GM21529 (cell line): ENCODE results near the gene PCSK6.

Source experiments
- ATAC-seq: cut with Tn5 transposase; IDR thresholded peaks from one replicate; pipeline ENCODE4 v1.9.1; 2021; ENCODE audit not compliant: unreplicated experiment

PCSK6 gene

DNA sequence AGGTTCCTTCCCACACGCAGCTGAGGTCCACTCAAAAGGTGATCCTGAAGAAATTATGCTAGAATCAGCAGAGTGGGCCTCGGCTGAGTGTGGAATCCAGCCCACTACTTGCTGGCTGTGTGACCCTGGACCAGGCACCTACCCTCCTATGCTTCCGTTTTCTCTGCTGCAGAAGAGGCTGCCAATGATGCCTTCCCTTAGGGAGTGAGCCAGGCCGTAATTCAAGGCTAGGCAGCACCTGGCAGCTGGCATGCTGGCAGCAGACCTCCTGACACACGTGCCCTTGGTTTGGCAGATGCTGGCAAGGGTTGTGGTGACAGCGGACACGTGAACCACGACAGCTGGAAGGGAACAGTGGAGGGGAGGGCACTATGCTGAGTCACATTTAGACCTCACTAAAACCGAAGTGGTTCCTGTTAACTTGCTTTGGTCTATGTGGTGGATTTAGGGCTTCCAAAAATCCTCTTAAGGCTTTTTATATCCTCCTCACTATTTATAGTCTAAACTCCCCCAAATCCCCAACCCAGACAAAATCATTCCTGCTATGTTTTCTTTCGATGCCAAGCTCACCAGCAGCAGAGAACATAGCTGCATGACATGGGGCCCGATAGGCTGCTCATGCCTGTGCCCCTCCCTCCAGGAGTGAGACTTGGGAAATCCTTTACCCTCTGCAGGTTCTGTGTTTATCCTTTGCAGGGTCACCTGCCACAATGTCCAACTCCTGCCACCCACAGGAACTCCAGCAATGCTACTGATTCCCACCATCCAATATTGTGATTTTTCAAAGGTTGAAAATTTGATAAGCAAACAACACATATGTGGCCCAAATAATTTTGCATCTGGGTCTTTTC, 10.6 kb upstream of the PCSK6 start:
- ATAC-seq = peak; percentile 57

DNA sequence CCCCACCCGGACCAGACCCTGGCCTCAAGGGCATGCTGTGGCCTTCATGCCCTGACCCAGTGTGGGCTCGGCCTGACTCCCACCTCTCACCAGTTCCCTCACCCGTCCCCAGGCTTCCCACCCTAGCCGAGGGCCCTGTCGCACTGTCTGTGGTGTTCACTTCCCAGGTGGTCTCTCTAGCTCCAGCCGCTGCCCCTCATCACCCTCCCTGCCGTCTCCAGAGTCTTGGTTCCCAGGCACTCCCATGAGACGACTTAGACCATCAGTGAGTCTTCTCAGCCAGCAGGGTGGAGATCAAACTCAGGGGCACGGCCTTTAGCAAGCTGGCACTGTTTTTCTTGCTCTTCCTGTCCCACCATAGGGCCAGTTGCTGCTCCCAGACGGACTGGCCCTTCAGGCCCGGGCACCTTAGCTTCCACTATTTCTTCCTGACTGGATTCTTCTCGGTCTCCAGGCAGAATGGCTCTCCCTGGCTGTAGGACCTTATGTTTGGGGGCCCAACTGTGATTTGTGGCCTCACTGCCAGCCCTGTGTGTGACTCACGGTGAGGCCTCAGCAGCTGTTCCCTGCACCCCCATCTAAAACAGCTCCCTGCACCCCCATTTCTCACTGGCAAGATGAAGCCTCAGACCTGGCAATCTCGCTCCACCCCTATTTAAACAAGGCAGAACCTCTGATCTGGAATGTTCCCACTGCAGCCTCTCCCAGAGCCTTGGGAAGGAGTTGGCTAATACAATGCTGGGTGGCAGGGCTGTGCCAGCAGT, 9.4 kb upstream of the PCSK6 start:
- no peak for ATAC-seq

DNA sequence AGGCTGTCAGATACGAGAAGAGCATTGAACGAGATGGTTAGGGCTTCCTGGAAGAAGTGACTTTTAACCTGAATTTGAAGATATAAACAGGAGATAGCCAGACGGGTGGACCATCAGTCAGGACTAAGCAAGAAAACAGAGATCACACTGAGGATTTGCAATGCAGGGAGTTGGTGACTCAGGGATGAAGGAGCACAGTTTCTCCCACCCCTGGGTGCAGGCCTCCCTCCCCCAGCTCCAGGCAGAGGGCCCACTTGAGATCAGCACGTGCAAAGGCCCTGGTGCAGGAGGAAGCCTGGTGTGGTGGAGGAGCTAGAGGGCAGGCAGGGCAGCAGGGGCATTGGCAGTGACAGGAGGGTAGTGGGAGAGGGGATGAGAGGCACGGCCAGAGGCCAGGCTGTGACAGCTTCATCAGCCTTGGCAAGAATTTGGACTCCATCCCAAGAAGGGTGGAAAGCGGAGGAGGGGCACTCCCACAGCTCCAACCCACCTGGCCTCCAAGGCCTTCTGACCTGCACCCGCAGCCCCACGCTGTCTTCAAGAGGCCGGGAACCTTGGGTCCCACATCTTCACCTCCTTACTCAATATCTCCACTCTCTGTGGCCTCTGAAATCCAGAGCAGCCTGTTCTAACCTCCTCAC, 8.7 kb upstream of the PCSK6 start:
- ATAC-seq = no peak

DNA sequence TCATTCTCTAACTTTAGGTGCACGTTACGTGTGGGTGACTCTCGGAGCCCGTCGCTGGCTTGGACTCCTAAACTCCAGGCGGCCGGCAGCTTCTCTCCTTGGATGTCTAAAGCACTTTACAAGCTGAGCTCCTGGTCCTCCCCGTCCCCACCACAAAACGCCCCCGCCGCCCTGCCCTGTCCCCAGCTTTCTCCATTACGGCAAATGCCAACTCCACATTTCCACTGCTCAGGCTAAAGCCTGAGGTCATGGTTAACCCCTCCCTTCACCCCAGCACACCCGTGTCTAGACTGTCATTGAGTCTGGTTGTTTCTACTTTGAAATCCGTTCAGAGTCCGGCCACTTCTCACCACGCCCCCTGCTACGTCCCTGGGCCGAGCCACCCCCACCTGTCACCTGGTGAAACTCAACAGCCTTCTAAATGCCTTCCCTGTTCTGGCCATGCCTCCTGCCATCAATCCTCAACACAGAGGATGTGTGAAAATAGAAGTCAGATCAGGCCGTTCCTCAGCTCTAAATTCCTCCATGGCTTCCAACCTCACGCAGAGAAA, 8.1 kb upstream of the PCSK6 start:
- ATAC-seq = no peak

DNA sequence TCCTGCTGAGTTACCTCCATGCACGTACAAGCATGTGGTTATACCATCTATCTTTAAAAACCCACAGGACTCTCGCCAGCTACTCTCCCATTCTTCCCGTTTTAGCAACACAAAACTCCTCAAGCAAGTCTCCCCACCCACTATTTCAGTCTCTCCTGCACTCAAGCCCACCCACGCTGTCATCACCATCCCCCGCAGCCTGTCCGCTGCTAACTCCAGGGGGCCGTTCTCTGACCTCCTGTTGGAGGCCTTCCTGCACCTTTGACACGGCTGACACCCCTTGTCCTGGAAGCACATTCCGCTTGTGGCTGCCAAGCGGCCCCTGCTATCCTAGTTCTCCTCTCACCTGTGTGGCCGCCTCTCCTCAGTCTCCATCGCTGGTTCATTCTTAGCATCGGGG, 7.5 kb upstream of the PCSK6 start:
- no peak for ATAC-seq

DNA sequence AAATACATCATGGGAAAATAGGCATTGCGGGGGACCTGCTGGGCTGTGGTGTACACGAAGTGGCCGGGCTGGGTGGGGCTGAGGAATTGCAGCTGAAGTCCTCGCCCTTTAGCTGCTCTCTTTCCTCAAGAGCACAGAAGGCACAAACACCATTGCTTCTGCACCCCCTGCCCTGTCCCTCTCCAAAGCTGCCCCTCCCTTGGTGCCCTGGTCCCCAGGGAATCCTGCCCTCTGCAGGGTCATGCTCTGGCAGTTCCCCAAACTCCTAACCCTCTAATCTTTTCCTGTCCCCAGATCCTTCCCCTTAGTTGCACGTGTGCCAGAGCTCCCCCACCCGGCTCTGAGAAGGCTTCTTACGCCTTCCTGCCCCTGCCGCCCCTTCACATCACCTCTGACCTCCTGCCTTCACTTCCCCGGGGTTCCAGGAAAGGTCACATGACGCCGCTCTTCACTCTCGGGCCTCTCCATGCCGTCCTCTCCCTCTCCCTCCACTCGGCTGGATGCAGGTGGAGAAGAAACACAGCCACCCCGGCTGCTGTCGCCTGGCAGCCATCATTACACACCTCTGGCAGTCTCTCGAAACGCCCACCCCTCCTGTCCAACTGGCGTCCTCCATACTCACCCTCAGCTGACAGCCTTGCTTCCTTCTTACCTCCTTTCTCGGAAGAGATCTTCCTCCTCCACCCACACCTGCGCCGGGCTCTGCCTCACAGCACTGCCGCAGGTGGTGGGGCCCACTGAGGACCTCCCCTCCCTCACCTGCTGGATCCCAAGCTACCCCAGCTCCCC, 6.9 kb upstream of the PCSK6 start:
- no peak for ATAC-seq

DNA sequence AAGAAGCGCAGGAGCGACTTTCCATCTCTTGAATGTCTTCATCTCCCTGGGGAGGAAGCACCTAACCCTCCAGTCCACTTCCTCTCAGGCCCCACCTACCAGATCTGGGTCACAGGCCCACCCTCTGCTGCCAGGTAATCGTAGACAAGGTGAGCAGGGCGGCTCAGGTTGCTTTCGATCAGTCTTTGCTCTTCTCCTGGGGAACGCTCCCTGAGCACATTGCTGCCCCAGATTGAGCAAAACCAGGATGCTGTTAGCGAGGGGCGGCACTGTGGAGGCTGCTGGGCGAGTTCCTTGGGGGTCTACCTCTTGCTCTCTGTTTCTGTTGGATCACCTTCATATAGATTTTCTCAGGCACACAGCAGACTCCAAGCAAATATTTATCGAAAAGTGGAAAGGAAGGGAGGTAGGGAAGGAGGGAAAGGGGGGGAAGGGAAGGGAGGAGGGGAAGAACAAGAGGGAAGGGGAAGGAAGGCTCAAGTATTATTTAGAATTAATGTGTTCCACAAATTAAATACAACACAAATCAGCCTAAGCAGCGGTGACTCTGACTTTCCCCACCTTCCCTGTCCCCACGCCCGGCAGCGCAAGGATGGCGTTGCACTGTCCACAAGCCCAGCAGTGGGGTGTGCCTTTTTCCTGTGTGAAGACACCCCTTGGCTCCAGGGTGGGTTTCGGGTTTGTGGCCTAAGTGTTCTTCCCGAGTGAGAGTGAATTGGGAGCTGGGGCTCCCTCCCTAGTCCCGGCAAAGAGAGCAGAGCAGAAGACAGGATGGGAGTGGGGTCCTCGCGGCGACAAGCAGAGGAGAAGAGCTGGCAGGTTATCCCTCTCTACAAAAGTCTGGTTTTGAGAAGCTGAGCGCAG, 6.1 kb upstream of the PCSK6 start:
- ATAC-seq = no peak

DNA sequence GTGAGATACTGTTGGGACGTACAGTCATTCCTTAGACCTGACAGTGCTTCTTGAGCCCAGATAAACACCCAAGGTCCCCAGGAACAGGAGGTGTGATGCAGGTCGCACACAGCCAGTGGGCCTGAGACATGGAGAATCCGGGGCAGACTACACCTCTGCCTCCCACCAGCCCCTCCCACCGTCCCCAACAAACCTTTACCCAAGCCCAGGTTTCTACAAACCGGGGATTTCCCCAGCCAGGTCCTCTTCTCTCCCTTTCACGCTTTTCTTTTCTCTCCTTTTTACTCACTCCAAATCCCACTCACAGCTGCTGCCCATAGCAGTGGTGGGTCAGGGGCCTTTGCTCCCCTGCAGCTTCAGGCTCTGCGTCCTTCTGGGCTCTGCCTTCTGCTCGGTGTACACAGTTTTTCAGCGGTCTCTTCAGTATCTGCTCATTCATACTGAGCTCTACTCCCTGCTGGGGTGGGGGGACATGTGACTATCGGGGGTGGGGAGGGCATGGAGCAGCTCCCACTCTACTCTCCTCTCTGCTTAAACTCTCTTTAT, 4.8 kb upstream of the PCSK6 start:
- no peak for ATAC-seq

DNA sequence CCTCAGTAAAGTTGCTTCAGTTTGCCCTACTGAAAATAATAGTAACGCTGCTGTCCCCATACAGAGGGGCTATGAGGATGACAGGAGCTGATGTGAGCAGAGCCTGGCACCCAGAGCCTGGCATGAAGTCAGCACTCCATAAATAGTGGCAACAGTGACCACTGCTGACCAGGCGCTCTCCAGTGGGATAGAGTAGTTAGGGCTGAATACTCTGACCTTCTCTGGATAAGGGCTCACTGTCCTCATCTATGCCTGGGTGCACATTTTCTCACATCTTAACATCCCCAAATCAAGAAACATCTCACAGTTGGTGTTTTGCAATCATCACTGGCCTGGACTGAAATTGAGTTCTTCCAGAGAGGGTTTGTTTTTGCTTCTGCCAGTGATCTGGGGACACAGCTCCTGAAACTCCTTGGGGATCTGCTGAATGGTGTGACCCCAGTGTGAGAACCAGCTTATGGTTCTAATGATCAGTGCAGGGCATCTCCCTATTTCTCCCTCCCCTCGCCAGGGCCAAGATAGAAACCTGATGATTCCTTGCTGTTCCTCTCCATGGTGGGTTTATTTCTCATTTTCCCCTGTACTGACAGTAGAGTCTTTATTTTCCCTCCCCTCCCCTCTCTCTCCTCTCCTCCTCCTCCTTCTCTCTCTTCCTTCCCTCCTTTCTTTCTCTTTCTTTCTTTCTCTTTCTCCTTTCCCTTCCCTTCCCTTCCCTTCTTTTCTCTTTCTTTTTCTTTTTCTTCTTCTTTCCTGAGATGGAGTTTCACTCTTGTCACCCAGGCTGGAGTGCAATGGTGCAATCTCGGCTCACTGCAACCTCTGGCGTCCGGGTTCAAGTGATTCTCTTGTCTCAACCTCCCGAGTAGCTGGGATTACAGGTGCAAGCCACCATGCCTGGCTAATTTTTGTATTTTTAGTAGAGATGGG, 3.5 kb upstream of the PCSK6 start:
- ATAC-seq = no peak

DNA sequence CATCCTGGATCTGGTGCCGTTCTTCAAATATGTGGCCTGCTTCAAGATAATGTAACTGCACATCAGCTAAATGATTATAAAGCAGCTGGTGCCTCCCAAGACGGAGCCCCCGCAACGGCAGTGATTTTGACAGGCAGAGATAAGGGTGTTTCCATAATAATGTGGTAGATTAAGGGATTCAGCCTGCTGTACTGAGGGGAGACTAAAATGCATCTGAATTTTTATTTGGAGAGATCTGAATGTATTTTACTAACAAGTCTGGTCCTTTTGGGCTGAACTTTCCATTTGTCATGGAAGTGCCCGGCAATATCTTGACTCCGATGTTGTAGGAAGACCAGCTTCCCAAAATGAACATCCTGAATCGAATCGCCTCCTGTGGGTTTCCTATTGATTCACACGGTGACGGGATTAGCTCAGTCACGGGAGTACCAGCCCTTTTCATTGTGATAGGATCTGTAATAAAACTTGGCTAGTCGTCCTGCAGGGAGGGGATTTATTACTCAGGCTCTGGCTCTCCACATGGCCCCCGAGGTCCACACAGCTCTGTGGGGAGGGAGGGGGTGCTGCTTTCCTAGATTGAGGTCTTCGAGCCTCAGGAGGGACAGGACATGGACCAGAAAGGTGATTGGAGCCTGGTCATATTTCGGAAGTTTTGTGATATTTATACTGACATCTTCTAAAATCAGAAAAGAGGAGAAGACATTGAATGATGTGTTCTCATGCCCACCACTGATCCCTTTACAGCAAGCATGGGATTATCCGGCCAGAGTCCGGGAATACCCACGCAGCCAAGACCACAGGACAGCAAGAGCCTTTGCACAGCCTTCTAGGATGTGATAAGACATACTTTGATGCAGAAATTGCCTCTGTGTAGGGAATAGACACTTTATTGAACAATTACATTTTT, 2.5 kb upstream of the PCSK6 start:
- ATAC-seq = no peak

DNA sequence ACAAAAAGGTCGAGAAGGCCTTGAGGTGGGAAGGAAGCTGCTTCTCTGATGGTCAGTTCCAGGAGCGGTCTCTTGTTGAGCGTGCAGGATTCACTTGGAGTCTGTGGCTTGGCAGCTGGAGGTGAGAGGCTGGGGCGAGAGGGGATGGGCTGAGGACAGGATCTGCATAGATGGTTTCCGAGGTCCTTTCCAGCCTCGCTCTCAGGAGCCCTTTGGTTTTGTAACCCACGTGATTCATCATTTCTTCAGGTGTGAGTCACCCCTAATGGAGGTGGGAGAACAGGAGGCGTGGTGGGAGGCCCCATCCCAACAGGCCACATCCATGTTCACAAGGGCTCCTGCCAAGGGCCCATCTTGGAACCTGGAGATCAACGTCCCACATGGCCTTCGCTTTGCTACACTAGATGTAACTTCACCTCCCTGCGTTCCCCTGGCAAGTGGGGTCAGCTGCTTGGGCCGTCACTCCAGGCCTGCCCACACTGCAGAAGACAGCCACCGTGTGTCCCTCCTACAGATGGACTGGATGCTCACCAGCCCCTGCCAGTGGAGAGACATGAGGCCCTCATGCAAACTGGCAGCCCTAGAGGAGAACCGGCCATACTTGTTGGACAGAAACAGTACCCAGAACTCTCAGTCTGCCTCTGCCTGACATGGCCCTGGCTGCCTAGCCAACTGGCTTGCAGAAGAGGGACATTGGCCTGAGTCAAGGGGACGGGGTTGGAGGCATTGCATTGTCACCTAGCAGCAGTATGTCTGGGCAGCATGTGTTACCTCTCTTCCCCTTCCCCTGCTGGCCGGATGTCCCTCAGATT, 1.6 kb upstream of the PCSK6 start:
- ATAC-seq = no peak

DNA sequence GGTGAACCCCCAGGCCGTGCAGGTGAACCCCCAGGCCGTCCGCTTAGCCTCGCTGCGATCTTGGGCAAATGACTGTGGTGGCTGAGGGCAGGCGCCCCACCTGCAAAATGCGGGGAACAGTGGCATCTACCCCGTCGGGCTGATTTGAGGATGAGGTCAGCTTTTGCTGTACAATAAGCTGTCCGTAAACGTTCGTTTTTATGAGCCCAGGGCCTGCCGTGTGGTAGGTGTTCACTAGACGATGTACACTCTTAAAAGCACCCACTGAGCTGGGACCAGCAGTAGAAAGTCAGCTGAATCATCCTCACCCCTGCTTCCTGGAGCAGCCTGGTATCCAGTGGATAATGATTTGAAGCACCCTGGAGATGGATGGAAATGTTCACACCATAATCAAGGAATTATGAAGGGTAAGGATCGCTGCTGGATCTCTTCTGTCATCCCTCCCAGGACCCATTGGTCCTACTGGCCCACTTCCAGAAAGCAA, 943 bp upstream of the PCSK6 start:
- no peak for ATAC-seq

DNA sequence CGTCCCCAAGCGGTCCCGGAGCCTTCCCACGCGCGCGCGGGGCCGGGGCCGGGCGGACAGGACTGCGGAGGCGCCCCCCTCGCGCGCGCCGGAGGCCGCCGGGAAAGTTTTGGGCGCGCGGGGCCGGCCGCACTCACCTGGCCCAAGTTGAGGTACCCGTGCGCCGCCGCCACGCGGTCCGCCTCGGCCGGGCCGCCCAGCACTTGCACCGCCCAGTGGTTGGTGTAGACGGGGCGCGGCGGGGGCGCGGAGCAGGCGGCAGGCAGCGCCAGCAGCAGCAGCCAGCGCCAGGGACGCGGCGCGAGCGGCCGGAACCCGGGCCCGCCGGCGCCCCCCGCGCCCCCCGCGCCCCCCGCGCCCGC, 289 bp downstream of the PCSK6 start:
- ATAC-seq = no peak

DNA sequence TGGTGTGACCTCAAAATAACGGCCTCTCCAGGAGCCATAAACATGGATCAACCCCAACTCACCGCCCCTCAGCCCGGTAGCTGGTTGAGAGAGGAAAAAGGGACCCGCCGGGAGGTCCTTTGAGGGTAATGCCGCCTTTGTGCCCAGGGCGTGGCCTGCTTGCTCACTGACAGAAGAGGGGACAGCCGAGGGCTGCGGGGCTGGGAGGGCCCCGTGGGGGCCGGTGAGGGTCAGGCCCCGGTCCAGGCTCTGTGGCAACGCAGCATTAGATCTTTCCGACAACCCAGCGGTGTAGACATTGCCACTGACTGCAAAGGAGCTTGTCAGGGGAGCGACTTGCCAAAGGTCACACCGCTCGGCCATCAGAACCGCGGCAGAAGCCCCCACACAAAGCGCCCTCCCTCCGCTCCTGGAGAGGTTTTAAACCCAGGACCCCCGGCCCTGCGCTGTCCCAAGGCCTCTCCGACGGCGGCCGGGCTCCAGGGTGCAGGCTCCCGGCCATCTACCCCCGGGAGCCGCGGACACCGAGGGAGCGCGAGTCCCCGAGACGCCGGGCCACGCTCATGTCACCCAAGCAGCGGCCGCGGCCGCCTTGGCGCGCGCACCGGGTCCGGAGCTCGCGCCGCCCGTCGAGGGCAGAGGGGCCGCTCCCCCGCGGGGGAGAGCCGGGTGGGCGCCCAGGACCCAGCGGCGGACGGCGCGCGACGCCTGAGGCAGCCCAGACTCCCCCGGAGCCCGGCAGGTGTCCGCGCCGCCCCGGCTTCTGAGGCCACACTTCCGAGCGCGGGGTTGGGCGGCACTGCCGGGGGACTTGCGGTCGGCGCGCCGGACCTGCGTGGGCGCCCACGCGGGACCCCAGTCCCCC, 975 bp downstream of the PCSK6 start:
- ATAC-seq = no peak

DNA sequence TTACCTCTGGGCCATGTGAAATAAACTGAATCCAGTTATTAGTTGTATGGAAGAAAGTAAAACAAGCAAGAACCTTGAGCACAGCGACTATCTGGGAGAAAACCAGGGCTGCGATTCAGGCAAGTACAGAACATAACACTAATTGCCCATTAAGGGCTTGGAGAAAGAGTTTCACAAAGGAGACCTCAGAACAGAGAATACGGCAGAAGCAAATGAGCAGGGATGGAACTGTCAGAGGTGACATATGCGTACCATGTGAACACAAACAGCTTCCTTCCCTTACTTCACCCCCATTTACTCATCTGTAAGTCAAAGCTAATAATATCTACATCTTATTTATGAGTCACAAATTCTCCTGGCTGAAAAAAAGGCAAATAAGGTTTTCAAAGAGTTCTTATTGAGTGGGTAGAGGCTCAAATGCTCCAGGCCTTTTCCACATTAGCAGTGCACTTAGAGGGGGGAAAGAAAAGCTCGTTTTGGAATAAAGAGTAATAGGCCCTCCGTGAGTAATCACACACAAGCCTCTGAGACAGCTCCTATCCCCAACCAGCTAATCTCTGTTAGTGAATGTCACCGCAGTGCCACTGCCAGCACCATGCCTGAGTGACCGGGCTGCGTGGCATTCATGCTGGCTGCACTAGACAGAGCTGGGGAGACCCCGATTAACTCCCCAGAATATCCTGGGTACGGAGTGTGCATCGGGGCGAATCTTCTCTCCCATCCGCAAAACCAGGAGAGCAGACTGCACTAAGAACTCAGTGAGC, 2.6 kb downstream of the PCSK6 start:
- no peak for ATAC-seq
